ENCODE results near the gene PRKAG2.
A peak's percentile ranks its signal among the peaks of the same experiment; 100 is the strongest.
"Not testable (repeated sequence)": the region's sequence is repeated elsewhere in the genome, so short reads cannot be mapped to it uniquely, and the experiment has no call there.

The PRKAG2 gene

DNA sequence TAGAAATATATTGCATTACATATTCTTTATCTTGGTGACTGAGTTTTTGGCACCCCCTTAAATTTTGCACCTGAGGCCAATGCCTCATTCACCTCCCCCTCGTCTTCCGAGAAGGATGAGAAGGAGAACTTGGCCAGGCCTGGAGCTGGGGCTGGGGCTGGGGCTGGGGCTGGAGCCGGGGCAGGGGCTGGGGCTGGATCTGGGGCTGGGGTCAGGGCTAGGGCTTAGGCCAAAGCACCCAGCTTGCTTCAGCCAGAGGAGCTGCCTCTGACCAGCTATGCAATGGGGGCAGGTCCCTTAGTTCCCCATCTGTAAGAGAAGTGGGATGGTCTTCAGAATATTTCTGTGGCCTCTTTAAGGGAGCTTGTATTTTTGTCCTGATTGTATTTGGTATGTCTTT, 3.8 kb upstream of the PRKAG2 start:
- peaks cover 4% of the 10 kb centered on the region for H3K4me1 Mint-ChIP-seq (ENCODE audit: low read depth)
- H3K27me3 Mint-ChIP-seq, result no peaks in the 10 kb centered on the region
- H3K9me3 Mint-ChIP-seq (ENCODE audit: low read depth), result no peaks in the 10 kb centered on the region
- no peak overlapping the region for H3K4me3 Mint-ChIP-seq
- H3K27ac Mint-ChIP-seq, result no peak overlapping the region
- no peaks in the 10 kb centered on the region for H3K36me3 Mint-ChIP-seq

DNA sequence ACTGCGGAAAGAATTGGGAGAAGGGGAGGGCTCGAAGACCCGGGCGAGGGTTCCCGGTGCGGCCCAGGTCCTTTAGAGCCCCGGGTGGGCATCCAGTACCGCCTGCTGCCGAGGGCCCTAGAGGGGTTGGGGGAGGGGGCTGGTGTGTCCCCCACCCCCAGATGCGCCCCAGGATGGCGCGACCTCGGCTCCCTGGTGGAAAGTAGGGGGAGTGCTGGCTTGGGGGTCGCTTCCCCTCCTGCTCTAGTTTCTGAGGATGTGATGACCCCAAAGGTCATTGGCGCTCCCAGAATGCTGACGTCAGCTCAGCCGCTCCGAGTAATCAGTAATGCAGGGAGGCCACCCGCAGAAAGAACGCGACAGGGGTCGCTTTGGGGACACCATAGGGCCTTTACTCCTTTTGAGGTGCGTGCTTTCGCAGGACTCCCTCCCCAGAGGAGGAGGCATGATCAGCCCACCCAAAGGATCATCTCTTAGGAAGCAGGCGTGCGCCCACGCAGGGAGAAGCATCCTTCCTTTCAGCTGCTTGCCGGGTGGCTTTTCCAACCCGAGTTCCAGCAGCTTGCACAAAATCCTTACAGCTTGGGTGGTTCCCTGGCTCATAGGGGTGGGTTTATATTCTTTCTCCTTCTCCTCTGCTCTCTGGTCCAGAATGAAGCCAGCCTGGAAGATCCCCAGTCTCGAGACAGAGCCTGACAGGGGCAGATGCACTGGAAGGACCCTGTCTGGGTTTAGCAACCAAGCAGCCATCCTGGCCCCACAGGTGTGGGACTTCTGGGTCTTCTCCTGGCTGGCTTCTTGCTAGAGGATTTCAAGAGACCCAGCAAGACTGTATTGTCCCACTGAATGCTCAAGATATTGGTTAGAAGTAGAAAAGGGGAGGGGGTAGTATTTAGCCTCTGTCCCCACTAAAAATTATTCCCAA, 1.3 kb upstream of the PRKAG2 start:
- Mint-ChIP-seq H3K4me3 (peak overlapping the region; percentile 72), H3K4me1 (ENCODE audit: low read depth) (peaks cover 14% of the 10 kb centered on the region), H3K9me3 (ENCODE audit: low read depth) (no peaks in the 10 kb centered on the region), H3K36me3 (no peaks in the 10 kb centered on the region), H3K27ac (peak overlapping the region; percentile 50), H3K27me3 (no peaks in the 10 kb centered on the region)

DNA sequence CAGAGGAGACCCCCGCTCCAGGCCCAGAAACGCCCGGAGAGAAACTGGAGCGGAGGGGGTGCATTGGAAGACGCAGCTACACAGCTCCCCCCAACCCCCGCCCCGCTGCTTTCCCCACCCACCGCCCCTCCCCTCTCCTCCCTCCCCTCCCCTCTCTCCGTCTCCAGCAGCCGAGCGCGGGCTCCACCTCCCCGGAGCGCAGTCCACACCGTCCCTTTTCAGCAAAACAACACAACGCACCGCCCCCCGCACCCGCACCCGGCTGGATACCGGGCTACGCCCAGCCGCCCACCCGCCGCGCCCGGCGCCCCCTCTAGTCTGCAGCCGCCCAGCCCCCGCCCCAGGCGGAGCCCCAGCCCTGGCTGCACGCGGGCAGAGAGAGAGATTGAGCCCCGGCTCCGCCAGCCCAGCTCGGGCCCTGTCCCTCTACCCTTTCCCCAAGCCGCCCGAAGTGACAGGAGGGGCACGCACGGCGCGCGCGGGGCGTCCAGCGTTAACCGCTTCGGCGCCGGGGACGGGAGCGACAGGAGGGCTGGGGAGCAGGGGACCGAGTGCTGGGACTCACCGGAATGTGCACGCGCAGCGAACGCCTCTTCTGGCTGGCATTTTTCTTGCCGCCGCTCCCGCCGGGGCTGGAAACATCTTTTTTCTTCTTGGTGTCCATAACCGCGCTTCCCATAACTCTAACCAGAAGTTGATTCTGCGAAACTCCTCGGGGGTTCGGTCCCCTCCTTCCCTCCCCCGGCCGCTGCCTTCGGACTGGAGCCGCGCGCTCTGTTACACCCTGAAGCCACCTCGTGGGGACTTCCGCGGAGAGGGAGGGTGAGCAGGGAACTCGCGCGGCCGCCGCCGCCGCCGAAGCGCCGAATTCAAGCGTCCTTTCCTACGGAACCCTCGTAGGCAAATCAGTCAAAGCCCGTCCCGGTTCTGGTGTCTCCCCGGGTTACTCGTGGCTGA, 695 bp downstream of the PRKAG2 start:
- Mint-ChIP-seq H3K4me3 (peak overlapping the region; percentile 91), H3K36me3 (no peaks in the 10 kb centered on the region), H3K9me3 (ENCODE audit: low read depth) (no peaks in the 10 kb centered on the region), H3K4me1 (ENCODE audit: low read depth) (peaks cover 27% of the 10 kb centered on the region), H3K27me3 (no peaks in the 10 kb centered on the region), H3K27ac (peak overlapping the region; percentile 85)

DNA sequence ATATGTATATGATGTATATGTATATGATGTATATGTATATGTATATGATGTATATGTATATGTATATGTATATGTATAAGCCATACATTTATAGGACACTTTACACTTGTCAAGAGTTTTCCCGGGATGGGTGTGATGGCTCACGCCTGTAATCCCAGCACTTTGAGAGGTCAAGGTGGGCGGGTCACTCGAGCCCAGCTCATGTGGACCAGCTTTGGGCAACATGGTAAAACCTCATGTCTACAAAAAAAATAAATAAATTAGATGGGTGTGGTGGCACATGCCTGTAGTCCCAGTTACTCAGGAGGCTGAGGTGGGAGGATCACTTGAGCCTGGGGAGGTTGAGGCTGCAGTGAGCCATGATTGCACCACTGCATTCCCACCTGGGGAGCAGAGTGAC, 2.4 kb downstream of the PRKAG2 start:
- Mint-ChIP-seq H3K27ac (peak overlapping the region; percentile 68), H3K4me1 (ENCODE audit: low read depth) (peaks cover 38% of the 10 kb centered on the region), H3K4me3 (peak overlapping the region; percentile 91)
- not testable (repeated sequence) for H3K9me3 Mint-ChIP-seq (ENCODE audit: low read depth); H3K36me3 Mint-ChIP-seq; H3K27me3 Mint-ChIP-seq

DNA sequence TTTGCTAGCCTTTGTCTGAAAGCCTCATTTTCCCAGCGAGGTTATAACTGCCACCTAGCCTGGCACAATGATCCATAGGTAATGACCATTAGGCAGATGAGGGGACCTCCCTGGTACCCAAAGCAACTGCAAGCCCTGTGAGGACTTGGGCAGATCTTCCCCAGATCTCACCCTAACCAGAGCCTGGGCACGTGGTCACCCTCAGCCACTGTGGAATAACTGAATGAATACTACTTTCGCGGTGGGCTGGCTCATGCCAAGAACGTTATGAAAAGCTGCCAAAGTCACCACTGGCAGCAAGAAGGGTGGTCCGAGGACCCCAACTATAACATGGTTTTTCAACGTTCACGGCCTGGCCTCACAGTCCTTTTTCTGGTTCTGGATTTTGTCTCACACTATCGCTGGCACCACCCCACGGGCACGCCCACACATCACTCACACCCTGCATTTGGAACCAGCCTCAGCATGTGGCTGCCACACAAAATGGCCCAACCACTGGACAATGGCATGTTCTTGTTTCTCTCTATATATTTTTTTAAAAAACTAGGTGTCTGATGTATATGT, 3.4 kb downstream of the PRKAG2 start:
- Mint-ChIP-seq H3K27ac (peak overlapping the region; percentile 4), H3K27me3 (no peaks in the 10 kb centered on the region), H3K9me3 (ENCODE audit: low read depth) (no peaks in the 10 kb centered on the region), H3K36me3 (no peaks in the 10 kb centered on the region), H3K4me3 (no peak overlapping the region), H3K4me1 (ENCODE audit: low read depth) (peaks cover 45% of the 10 kb centered on the region)

DNA sequence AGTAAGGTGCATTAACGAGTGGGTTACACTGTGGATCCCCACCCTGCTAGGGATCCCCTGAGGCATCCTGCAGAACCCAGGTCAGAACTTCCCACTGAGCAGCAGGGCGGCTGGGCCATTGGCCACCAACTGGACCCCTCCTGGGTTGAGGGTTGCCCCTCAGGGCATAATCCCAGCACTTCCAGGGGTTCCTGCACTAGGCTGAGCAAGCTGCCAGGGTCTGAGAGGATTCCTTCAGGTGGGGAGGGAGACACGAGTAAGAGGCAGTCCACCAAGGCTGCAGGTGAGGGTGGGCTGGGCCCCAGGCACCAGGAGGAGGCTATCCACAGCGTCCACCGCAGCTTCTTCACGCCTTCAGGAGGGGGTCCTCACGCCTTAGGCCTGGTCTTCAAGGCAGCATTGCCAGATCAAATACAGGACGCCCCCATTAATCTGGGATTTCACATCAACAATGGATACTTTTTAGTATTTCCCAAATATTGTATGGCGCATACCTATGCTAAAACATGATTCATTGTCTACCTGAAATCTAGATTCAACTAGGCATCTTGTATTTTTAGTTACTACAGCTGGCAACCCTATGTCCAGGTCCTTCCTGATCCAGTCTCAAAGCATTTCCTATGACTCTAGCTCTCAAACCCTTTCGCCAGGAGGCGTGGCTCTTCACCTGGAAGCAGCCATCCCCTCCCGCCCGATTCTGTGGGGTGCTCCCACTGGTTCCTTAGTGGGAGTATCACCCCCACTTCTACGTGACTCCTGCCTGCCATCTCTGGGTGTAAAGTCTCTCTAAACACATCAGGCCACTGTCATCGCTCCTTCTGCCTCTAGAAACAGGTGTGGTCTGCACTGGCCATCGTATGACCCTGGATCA, 4.1 kb downstream of the PRKAG2 start:
- Mint-ChIP-seq H3K27ac (no peak overlapping the region), H3K4me1 (ENCODE audit: low read depth) (peaks cover 45% of the 10 kb centered on the region), H3K9me3 (ENCODE audit: low read depth) (no peaks in the 10 kb centered on the region), H3K27me3 (no peaks in the 10 kb centered on the region), H3K36me3 (no peaks in the 10 kb centered on the region), H3K4me3 (no peak overlapping the region)

DNA sequence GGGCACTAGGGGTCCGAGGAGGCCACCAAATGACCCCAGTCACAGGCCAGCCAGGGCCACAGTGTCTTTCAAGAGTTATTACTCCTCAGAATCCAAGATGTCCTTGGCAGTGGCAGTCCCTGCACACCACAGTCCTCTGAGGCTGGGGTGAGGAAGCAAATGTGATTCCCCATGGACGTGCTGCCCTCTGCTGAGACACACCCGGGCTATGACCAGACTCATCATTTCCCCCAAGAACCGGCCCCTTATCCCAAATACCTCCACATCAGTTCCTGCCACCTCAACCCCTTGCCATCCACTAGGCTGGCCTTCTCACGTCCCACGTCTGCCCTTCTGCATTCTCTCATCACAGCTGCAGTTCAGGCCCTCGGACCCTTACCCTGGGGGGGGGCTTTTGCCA, 5.0 kb downstream of the PRKAG2 start:
- no peaks in the 10 kb centered on the region for H3K9me3 Mint-ChIP-seq (ENCODE audit: low read depth)
- H3K36me3 Mint-ChIP-seq, result no peaks in the 10 kb centered on the region
- no peak overlapping the region for H3K27ac Mint-ChIP-seq
- H3K27me3 Mint-ChIP-seq, result no peaks in the 10 kb centered on the region
- H3K4me3 Mint-ChIP-seq, result no peak overlapping the region
- H3K4me1 Mint-ChIP-seq (ENCODE audit: low read depth), result peaks cover 45% of the 10 kb centered on the region

DNA sequence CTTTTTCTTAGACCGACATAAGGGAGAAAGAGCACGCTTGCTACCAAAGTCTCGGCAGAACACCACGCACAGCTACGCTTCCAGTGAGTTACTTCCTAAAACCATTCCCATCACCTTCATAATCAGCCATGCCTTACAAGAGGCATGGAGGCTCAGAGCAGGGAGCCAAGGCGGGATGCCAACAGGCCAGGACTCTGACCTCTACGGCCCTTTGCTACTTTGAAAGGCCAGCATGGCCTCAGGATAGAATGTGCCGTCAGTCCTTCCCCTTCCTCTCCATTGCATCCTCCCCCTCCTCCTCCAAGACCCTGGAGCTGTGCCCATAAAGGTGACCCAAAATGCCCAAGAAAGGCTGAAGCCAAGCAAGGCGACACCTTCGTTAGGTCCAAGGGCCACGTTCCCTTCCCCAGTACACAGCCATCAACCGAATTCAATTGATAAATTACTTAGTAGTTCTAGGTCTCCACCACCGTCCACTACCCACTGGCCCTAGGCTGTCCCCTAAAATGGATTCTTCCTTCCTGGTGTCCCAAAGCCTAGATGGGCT, 5.7 kb downstream of the PRKAG2 start:
- Mint-ChIP-seq H3K27ac (no peak overlapping the region), H3K4me1 (ENCODE audit: low read depth) (peaks cover 44% of the 10 kb centered on the region), H3K4me3 (no peak overlapping the region), H3K36me3 (no peaks in the 10 kb centered on the region), H3K9me3 (ENCODE audit: low read depth) (no peaks in the 10 kb centered on the region), H3K27me3 (no peaks in the 10 kb centered on the region)

DNA sequence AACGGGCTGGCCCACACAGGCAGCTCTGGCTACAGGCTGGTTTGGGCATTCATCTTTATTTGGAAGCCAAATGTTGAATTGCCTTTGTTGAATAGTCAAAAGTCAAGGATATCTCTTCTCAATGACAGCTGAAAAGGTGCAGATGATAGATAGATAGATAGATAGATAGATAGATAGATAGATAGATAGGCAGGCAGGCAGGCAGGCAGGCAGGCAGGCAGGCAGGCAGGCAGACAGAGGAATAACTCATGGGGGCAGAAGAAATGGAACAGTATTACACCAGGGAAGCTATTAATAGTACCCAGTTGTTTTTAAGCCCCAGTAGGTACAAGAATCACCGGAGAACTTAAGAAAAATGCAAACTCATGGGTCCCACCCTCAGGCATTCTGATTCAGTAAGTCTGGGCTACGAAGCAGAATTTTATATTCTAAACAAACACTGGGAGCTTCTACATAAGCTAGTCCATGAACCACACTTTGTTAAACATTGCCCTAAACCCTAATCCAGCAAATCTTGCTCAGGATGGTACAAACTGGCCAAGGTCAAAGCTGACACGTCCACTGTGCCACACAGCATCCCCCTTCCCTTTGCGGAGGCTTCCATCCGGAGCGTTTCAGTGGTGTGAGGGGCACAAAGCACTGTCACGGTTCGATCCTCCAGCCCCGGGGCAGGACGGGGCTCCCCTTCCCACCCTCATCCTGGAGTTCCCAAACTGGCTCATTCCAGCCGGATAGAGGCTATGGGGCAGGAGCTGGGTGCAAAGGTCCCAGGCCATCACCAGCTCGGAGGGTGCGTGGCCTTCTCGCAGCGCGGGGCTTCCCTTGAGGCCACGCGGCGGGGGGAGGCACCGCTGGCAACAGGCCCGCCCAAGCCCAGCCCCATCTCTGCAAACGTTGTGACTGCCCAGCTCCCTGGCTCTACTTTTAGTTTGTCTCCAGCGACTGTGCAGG, 6.7 kb downstream of the PRKAG2 start:
- peaks cover 43% of the 10 kb centered on the region for H3K4me1 Mint-ChIP-seq (ENCODE audit: low read depth)
- no peaks in the 10 kb centered on the region for H3K27me3 Mint-ChIP-seq
- H3K27ac Mint-ChIP-seq, result no peak overlapping the region
- no peak overlapping the region for H3K4me3 Mint-ChIP-seq
- no peaks in the 10 kb centered on the region for H3K36me3 Mint-ChIP-seq
- H3K9me3 Mint-ChIP-seq (ENCODE audit: low read depth), result no peaks in the 10 kb centered on the region

GRCh38 chr7:151869455-151869854, 7.5 kb downstream of the PRKAG2 start:
- no peak overlapping the region for H3K27ac Mint-ChIP-seq
- peaks cover 40% of the 10 kb centered on the region for H3K4me1 Mint-ChIP-seq (ENCODE audit: low read depth)
- H3K36me3 Mint-ChIP-seq, result no peaks in the 10 kb centered on the region
- H3K4me3 Mint-ChIP-seq, result no peak overlapping the region
- H3K9me3 Mint-ChIP-seq (ENCODE audit: low read depth), result no peaks in the 10 kb centered on the region
- H3K27me3 Mint-ChIP-seq, result no peaks in the 10 kb centered on the region

GRCh38 chr7:151869109-151869428, 7.8 kb downstream of the PRKAG2 start:
- Mint-ChIP-seq H3K27me3 (no peaks in the 10 kb centered on the region), H3K36me3 (no peaks in the 10 kb centered on the region), H3K27ac (peak overlapping the region; percentile 59), H3K9me3 (ENCODE audit: low read depth) (no peaks in the 10 kb centered on the region), H3K4me3 (no peak overlapping the region), H3K4me1 (ENCODE audit: low read depth) (peaks cover 40% of the 10 kb centered on the region)

DNA sequence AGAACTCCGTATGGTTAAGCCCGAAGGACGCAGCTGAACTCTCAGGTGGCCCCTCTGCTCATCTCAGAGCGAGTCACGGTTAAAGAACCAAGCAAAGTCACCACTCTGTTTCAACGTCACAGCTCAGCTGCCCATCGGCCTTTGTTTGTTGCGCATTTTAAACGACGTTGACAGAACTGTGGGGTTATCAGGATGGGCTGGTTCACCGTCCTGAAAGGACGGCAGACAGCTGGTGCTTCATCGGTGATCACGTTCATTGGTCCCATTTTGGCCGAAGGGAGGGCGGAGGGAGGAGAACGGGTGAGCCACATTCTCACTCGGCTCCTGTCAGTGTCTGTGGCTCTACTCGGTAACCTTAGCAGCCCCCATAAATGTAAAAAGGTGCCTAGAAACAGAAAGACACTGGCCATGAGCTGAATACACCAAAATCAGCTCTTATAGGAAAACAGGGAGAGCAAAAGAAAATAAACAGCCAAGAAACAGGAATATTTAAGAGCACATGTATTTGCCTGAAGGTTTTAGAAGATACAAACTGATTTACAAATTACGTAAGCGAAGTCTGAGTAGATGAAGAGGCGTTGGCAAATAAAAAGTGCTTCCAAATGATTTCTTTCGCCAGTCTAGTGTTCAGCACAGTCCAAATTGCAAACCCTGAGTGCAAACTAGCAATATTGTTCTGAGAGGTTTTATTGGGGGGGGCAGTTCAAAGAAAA, 8.4 kb downstream of the PRKAG2 start:
- H3K4me3 Mint-ChIP-seq, result no peak overlapping the region
- no peaks in the 10 kb centered on the region for H3K36me3 Mint-ChIP-seq
- H3K27ac Mint-ChIP-seq, result peak overlapping the region; percentile 59
- no peaks in the 10 kb centered on the region for H3K27me3 Mint-ChIP-seq
- peaks cover 38% of the 10 kb centered on the region for H3K4me1 Mint-ChIP-seq (ENCODE audit: low read depth)
- no peaks in the 10 kb centered on the region for H3K9me3 Mint-ChIP-seq (ENCODE audit: low read depth)

- no peak overlapping the region for H3K4me3 Mint-ChIP-seq
- peaks cover 34% of the 10 kb centered on the region for H3K4me1 Mint-ChIP-seq (ENCODE audit: low read depth)
These were observed 9.0 kb downstream of the PRKAG2 start for GRCh38 chr7:151867912-151868311.

More at GRCh38 chr7:151867912-151868311, 9.0 kb downstream of the PRKAG2 start:
- Mint-ChIP-seq H3K36me3 (no peaks in the 10 kb centered on the region), H3K9me3 (ENCODE audit: low read depth) (no peaks in the 10 kb centered on the region), H3K27ac (no peak overlapping the region), H3K27me3 (no peaks in the 10 kb centered on the region)
